Right ventricle myocardium inferior (tissue), 1 donor: ENCODE results near the gene ASNS. TPM values are rescaled to one million over a fixed set of nuclear protein-coding genes. Genes with fewer than 3 reads are reported as not detected.
A peak's percentile ranks its signal among the peaks of the same experiment; 100 is the strongest.
"Not testable (repeated sequence)": the region's sequence is repeated elsewhere in the genome, so short reads cannot be mapped to it uniquely, and the experiment has no call there.

Source experiments
- ATAC-seq: fragments of 200-7000 bp; cut with Tn5 transposase; one replicate; pipeline ENCODE4 v1.9.1; 2020; ENCODE audit warnings: mild to moderate bottlenecking, moderate library complexity
- DNase-seq: peaks from one replicate; pipeline ENCODE4 v3.0.0; 2021; ENCODE audit errors: missing footprints
- intact Hi-C: fragments of 100-400 bp; cut with DNase I; formaldehyde crosslinking; loops from one replicate; pipeline ENCODE4 v1.11.0; 2022
- long read RNA-seq: library from polyadenylated mRNA; unstranded; transcript quantifications from one replicate; pipeline ENCODE4 v2.0.0, GENCODE V29; 2021
- total RNA-seq: library from RNA; stranded (reverse); fragmentation: NEBNext Ultra II Directional; extraction: Animal tissue kit (Norgen Biotek cat#: 25700); gene quantifications from one replicate; pipeline ENCODE4 v1.2.1, GENCODE V29; 2021
- donor health status: DM: no; HTN: yes; CAD: no; lungs with severe emphysema.

The ASNS gene
- total RNA-seq, result 6.7 TPM
- long read RNA-seq, partial matches to known transcripts, result 0 of 3 reads
- long read RNA-seq, other reads (novel, unspliced or antisense), result 0 of 3 reads

GRCh38 chr7:97872025-97872669 is at the start of gene ASNS:
ASNS (minus strand) TSS chr7:97872408; CDS start chr7:97869156, 3,252 bp downstream.
- intact Hi-C loops, result no loop called here
- peak; percentile 95 for DNase-seq
- peak; percentile 100 for ATAC-seq

- intact Hi-C loops, ATAC-seq, DNase-seq: not testable (repeated sequence)
These were observed 49.0 kb upstream of the ASNS start for GRCh38 chr7:97921254-97921653.

- intact Hi-C loops, DNase-seq, ATAC-seq: not testable (repeated sequence)
These were observed 43.1 kb upstream of the ASNS start for GRCh38 chr7:97915267-97915666.

GRCh38 chr7:97912294-97912693 is 40.1 kb upstream of the ASNS start:
- intact Hi-C loops, ATAC-seq, DNase-seq: not testable (repeated sequence)

- intact Hi-C loops, DNase-seq, ATAC-seq: not testable (repeated sequence)
These were observed 24.7 kb upstream of the ASNS start for GRCh38 chr7:97896893-97897292.

- intact Hi-C loops, ATAC-seq, DNase-seq: not testable (repeated sequence)
These were observed 19.5 kb upstream of the ASNS start for GRCh38 chr7:97891721-97892120.

GRCh38 chr7:97879527-97879926 is 7.3 kb upstream of the ASNS start:
- DNase-seq, ATAC-seq, intact Hi-C loops: not testable (repeated sequence)

- ATAC-seq, DNase-seq, intact Hi-C loops: not testable (repeated sequence)
These were observed 2.7 kb upstream of the ASNS start for GRCh38 chr7:97874894-97875293.

- DNase-seq (no peak), ATAC-seq (no peak)
- intact Hi-C loops, result no loop called here
These were observed 1.4 kb upstream of the ASNS start for GRCh38 chr7:97873606-97874005.

- DNase-seq (no peak), ATAC-seq (peak; percentile 17)
- intact Hi-C loops, result no loop called here
These were observed 566 bp downstream of the ASNS start for GRCh38 chr7:97871659-97872024.

- ATAC-seq (no peak), DNase-seq (no peak)
- intact Hi-C loops, result no loop called here
These were observed 3.4 kb downstream of the ASNS start for GRCh38 chr7:97868788-97869187.

GRCh38 chr7:97868314-97868713 is 3.9 kb downstream of the ASNS start:
- intact Hi-C loops, result no loop called here
- ATAC-seq, result no peak
- no peak for DNase-seq

- intact Hi-C loops, result no loop called here
- DNase-seq (no peak), ATAC-seq (no peak)
These were observed 7.1 kb downstream of the ASNS start for GRCh38 chr7:97865104-97865503.

- no peak for ATAC-seq
- DNase-seq, result no peak
- intact Hi-C loops, result no loop called here
These were observed 12.5 kb downstream of the ASNS start for GRCh38 chr7:97859606-97860204.

- DNase-seq (no peak), ATAC-seq (no peak)
- intact Hi-C loops, result no loop called here
These were observed 14.0 kb downstream of the ASNS start for GRCh38 chr7:97858221-97858620.

- ATAC-seq, result no peak
- intact Hi-C loops, result no loop called here
- DNase-seq, result no peak
These were observed 14.7 kb downstream of the ASNS start for GRCh38 chr7:97857544-97857943.

- ATAC-seq (peak; percentile 82), DNase-seq (no peak)
- intact Hi-C loops, result no loop called here
These were observed 20.5 kb downstream of the ASNS start for GRCh38 chr7:97851683-97852082.

GRCh38 chr7:97850262-97851031 is 21.8 kb downstream of the ASNS start:
- DNase-seq, ATAC-seq, intact Hi-C loops: not testable (repeated sequence)

- intact Hi-C loops, result no loop called here
- ATAC-seq (no peak), DNase-seq (no peak)
These were observed 24.4 kb downstream of the ASNS start for GRCh38 chr7:97847791-97848190.

- intact Hi-C loops, result no loop called here
These were observed 25.3 kb downstream of the ASNS start for GRCh38 chr7:97846945-97847344.

More at GRCh38 chr7:97846945-97847344, 25.3 kb downstream of the ASNS start:
- DNase-seq, result no peak
- no peak for ATAC-seq
